Kidney (tissue), 14 donors: ENCODE results near the gene SCARB1. TPM values are rescaled to one million over a fixed set of nuclear protein-coding genes. Genes with fewer than 3 reads are reported as not detected.

ENCODE experiments used
- DNase-seq, 5 donors: peaks; one replicate each; pipeline ENCODE4 v3.0.0-alpha.2; 2013 to 2020
- FAIRE-seq: peaks from 2 replicates; lab custom pipeline; 2012; peaks lifted over from hg19 to GRCh38; lab: Jason Lieb, UNC
- H3K27ac ChIP-seq, 2 donors: one replicate each; pipeline ENCODE4 v1.7.0; 2013; ENCODE audit warnings: low read depth in 2 of 2, low read length in 2 of 2, inconsistent platforms in 1 of 2
- H3K27me3 ChIP-seq: one replicate; pipeline ENCODE4 v1.7.1; 2013; ENCODE audit warnings: low read length, inconsistent platforms; ENCODE audit not compliant: control insufficient read depth, insufficient read depth
- H3K36me3 ChIP-seq, 3 donors: one replicate each; pipeline versions ENCODE4 v1.7.0 to v1.7.1; 2013; ENCODE audit warnings: low read length in 3 of 3, control low read depth in 1 of 3, inconsistent platforms in 1 of 3; ENCODE audit not compliant: insufficient read depth in 3 of 3, control insufficient read depth in 2 of 3
- H3K4me1 ChIP-seq, 3 donors: one replicate each; pipeline versions ENCODE4 v1.7.0 to v1.7.1; 2013; ENCODE audit warnings: low read length in 3 of 3, inconsistent platforms in 1 of 3, low read depth in 1 of 3; ENCODE audit not compliant: control insufficient read depth in 2 of 3, insufficient read depth in 2 of 3
- H3K4me3 ChIP-seq, 3 donors: one replicate each; pipeline versions ENCODE4 v1.7.0 to v1.8.1; 2013; ENCODE audit warnings: low read length in 3 of 3, control low read depth in 1 of 3, inconsistent platforms in 1 of 3
- H3K9ac ChIP-seq, 3 donors: one replicate each; pipeline versions ENCODE4 v1.7.0 to v1.7.1; 2013; ENCODE audit warnings: low read length in 3 of 3, control low read depth in 1 of 3, inconsistent platforms in 1 of 3
- H3K9me3 ChIP-seq, 3 donors: one replicate each; pipeline versions ENCODE4 v1.7.0 to v1.7.1; 2013; ENCODE audit warnings: low read length in 3 of 3, control low read depth in 1 of 3, inconsistent platforms in 1 of 3; ENCODE audit not compliant: control insufficient read depth in 2 of 3, insufficient read depth in 1 of 3
- intact Hi-C: fragments of 100-400 bp; cut with DNase I; formaldehyde crosslinking; loops from one replicate; pipeline ENCODE4 v1.11.1; 2022
- polyA plus RNA-seq: library from polyadenylated mRNA; stranded (reverse); fragments of 350-450 nt; fragmentation: Illumina TruSeq; extraction: RNeasy Lipid Tissue Mini Kit (QIAGEN cat#74804); gene quantifications from one replicate; pipeline ENCODE4 v1.2.3, GENCODE V29; 2014; ENCODE audit warnings: low read depth, low replicate concordance; ENCODE audit not compliant: insufficient read depth
- total RNA-seq: library from RNA; stranded (reverse); fragmentation: NEBNext Ultra II Directional; extraction: Animal tissue kit (Norgen Biotek cat#: 25700); gene quantifications from one replicate; pipeline ENCODE4 v1.2.1, GENCODE V29; 2021
- TF ChIP-seq, protein P1 (sequence below): IDR thresholded peaks from 3 replicates; pipeline ENCODE4 v1.5.1; 2012; ENCODE audit warnings: mild to moderate bottlenecking, moderate library complexity, borderline replicate concordance; ENCODE audit not compliant: insufficient read depth; ENCODE audit errors: extremely low read depth
- donor health status: control.
- donor health status: control.
- donor health status: control.
- donor health status: control.
- donor health status: control.
- donor health status: DM: yes; HTN: yes; CAD: no.
- donor health status: Normal renal cell carcinoma (clear cell type).

Gene SCARB1
- total and polyA plus RNA-seq, 2 donors from 2014 or later = 12.3 to 13.2 TPM

DNA sequence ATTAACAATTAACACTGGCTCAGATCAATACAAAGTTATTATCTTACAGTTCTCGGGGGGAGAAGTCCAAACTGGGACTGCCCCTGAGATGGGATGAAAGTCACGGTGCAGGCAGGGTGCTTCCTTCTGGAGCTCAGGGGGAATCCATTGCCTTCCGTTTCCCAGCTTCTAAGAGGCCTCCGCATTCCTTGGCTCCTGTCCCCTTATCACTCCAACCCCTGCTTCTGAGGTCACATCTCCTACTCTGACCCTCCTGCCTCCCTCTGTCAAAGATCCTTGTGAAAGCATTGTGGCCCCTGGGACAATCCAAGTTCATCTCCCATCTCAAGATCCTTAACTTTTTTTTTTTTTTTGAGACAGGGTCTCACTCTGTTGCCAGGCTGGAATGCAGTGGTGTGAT, 30.8 kb downstream of the SCARB1 start:
- Histone ChIP-seq H3K4me1 (peaks cover 2 to 7% (median 6%) of the 10 kb centered on the region in 3 donors), H3K36me3 (no peaks in the 10 kb centered on the region), H3K27me3 (no peaks in the 10 kb centered on the region), H3K27ac (no peak overlapping the region), H3K9me3 (no peaks in the 10 kb centered on the region), H3K9ac (no peak overlapping the region), H3K4me3 (no peak overlapping the region)
- TF ChIP-seq, protein P1, sequence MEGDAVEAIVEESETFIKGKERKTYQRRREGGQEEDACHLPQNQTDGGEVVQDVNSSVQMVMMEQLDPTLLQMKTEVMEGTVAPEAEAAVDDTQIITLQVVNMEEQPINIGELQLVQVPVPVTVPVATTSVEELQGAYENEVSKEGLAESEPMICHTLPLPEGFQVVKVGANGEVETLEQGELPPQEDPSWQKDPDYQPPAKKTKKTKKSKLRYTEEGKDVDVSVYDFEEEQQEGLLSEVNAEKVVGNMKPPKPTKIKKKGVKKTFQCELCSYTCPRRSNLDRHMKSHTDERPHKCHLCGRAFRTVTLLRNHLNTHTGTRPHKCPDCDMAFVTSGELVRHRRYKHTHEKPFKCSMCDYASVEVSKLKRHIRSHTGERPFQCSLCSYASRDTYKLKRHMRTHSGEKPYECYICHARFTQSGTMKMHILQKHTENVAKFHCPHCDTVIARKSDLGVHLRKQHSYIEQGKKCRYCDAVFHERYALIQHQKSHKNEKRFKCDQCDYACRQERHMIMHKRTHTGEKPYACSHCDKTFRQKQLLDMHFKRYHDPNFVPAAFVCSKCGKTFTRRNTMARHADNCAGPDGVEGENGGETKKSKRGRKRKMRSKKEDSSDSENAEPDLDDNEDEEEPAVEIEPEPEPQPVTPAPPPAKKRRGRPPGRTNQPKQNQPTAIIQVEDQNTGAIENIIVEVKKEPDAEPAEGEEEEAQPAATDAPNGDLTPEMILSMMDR = no peak
- FAIRE-seq = no peak
- intact Hi-C loops = no loop called here
- DNase-seq = no peak

DNA sequence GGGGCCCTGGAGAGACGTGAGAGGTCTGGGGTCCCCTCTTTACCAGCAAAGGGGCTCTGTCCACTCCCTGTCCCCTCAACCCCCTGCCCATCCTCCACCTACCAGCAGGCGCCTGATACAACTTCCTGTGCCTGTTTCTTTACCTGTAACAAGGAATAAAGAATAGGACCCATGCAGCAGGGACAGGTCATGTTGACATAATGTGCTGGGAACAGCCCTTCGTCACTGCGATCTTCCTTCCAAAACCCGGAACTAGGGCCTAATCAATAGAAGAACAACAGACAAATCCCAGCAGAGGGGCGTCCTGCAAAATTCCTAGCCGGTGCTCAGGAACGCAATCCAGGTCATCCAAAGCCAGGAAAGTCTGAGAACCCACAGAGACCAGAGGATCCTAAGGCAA, 32.1 kb downstream of the SCARB1 start:
- Histone ChIP-seq H3K27ac (no peak overlapping the region), H3K36me3 (no peaks in the 10 kb centered on the region), H3K27me3 (no peaks in the 10 kb centered on the region), H3K4me1 (peaks cover 2 to 8% (median 7%) of the 10 kb centered on the region in 3 donors), H3K9ac (no peak overlapping the region), H3K9me3 (no peaks in the 10 kb centered on the region), H3K4me3 (no peak overlapping the region)
- intact Hi-C loops = no loop called here
- DNase-seq (no peak), FAIRE-seq (no peak)
- TF ChIP-seq, protein P1 = no peak

DNA sequence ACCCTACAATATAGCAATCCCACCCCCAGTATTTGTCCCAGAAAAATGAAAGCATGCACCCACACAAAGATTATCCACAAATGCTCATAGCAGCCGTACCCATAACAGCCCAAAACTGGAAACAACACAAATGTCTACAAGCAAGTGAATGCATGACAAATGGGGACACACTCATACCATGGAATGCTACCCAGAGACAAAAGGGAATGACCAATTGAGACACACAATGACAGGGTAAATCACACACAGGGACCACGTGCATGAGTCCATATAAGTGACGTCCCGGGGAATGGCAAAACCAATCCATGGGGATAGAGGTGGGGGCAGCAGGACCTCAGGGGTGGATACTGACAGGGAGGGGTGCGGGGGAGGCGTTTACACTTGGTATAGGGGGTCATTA, 33.4 kb downstream of the SCARB1 start:
- TF ChIP-seq, protein P1 = no peak
- H3K27me3 ChIP-seq = no peaks in the 10 kb centered on the region
- H3K9ac ChIP-seq = no peak overlapping the region
- intact Hi-C loops = no loop called here
- H3K36me3 ChIP-seq = no peaks in the 10 kb centered on the region
- no peak for FAIRE-seq
- H3K4me3 ChIP-seq = no peak overlapping the region
- H3K9me3 ChIP-seq = no peaks in the 10 kb centered on the region
- DNase-seq = no peak
- H3K4me1 ChIP-seq = peaks cover 2 to 8% (median 7%) of the 10 kb centered on the region in 3 donors
- no peak overlapping the region for H3K27ac ChIP-seq

DNA sequence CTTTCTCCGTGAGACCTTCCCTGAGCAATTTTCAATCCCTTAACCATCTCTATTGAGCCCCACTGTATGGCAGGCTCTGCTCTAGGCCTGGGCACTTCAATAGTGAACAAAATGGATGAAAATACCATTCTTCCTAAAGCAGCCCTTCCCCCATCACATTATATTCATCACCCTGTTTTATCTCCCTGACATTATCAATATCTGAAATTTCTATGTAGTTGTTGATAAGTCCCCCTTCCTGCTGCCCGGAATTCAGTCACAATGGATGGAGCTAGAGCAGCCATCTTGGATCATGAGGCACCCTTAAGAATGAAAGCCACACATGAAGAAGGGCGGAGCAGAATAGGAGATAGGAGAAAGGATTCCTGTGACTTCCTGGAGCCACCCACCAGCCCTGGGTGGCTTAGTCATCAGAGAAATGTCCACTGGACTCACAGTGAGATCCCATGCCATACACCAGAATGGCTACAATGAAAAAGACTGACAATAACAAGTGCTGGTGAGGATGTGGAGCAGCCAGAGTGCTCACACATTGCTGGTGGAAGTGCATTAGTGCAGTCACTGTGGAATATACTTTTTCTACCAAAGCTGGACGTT, 33.9 kb downstream of the SCARB1 start:
- peaks cover 2 to 8% (median 7%) of the 10 kb centered on the region in 3 donors for H3K4me1 ChIP-seq
- TF ChIP-seq, protein P1 = no peak
- FAIRE-seq (no peak), DNase-seq (no peak)
- intact Hi-C loops = no loop called here
- H3K9me3 ChIP-seq = no peaks in the 10 kb centered on the region
- no peak overlapping the region for H3K4me3 ChIP-seq
- H3K9ac ChIP-seq = no peak overlapping the region
- no peaks in the 10 kb centered on the region for H3K27me3 ChIP-seq
- H3K36me3 ChIP-seq = no peaks in the 10 kb centered on the region
- H3K27ac ChIP-seq = no peak overlapping the region
